Stomach (tissue), 9 donors: Measurements from ENCODE around the gene LGALS8. TPM values are rescaled to one million over a fixed set of nuclear protein-coding genes. Genes with fewer than 3 reads are reported as not detected.
A peak's percentile ranks its signal among the peaks of the same experiment; 100 is the strongest.

Experiments
- DNase-seq, 2 donors: peaks; one replicate each; pipeline versions ENCODE4 v3.0.0 to v3.0.0-alpha.2; 2013 to 2019
- H3K27ac ChIP-seq, 5 donors: fragments of 200-600 bp in 4 of 5; sonication (generic) in 4 of 5; one replicate each; pipeline ENCODE4 v1.5.1; 2013 to 2019; ENCODE audit warnings: mild to moderate bottlenecking in 1 of 5, moderate library complexity in 1 of 5
- H3K27me3 ChIP-seq, 3 donors: fragments of 200-600 bp; sonication (generic); one replicate each; pipeline ENCODE4 v1.5.1; 2017 to 2019; ENCODE audit warnings: mixed run types in 1 of 3
- H3K36me3 ChIP-seq, 4 donors: fragments of 200-600 bp; sonication (generic); 1 replicate in 3 of 4; 2 replicates in 1 of 4; pipeline ENCODE4 v1.5.1; 2016 to 2019
- H3K4me1 ChIP-seq, 4 donors: fragments of 200-600 bp; sonication (generic); one replicate each; pipeline ENCODE4 v1.5.1; 2016 to 2019
- H3K4me3 ChIP-seq, 4 donors: fragments of 200-600 bp; sonication (generic) in 3 of 4; one replicate each; pipeline ENCODE4 v1.5.1; 2016 to 2019; ENCODE audit warnings: mild to moderate bottlenecking in 1 of 4
- H3K9me3 ChIP-seq, 4 donors: fragments of 200-600 bp; sonication (generic); one replicate each; pipeline ENCODE4 v1.5.1; 2016 to 2019
- EP300 ChIP-seq: sonication (generic); formaldehyde crosslinking; IDR thresholded peaks from one replicate; pipeline ENCODE4 v1.6.1; 2017; ENCODE audit warnings: antibody characterized with exemption
- POLR2A ChIP-seq, 4 donors: fragments of 450-650 bp; IDR thresholded peaks; one replicate each; pipeline ENCODE4 v1.6.1; 2016; ENCODE audit warnings: antibody characterized with exemption in 4 of 4, control low read depth in 2 of 4, mild to moderate bottlenecking in 1 of 4, moderate library complexity in 1 of 4
- POLR2AphosphoS5 ChIP-seq, 3 donors: sonication (generic); formaldehyde crosslinking; IDR thresholded peaks; one replicate each; pipeline ENCODE4 v1.6.1; 2016; ENCODE audit warnings: antibody characterized with exemption in 3 of 3
- WGBS, 5 donors: extraction: QIAGEN DNeasy Blood & Tissue Kit in 3 of 5; methylation state at CpG; one replicate each; pipeline versions ENCODE4 v1.1.5 to v1.1.7; 2013 to 2018; 5-methylcytosine and 5-hydroxymethylcytosine counted together
- intact Hi-C: fragments of 100-400 bp; cut with DNase I; formaldehyde crosslinking; loops from one replicate; pipeline ENCODE4 v1.15.1; 2023; ENCODE audit warnings: low total_unique reads
- polyA plus RNA-seq, 3 donors: library from polyadenylated mRNA; stranded (reverse); fragments of 200-250 nt; gene quantifications; one replicate each; pipeline ENCODE4 v1.2.3, GENCODE V29; 2013
- total RNA-seq, 5 donors: library from RNA; depleted of rRNA; stranded (reverse); fragments of >200 nt; gene quantifications; one replicate each; pipeline versions ENCODE4 v1.1.0 to v1.2.3, GENCODE V29; 2014 to 2016
- TF ChIP-seq, protein P1 (sequence below), 7 experiments: fragments of 450-650 bp in 4 of 7; fragments of 200-600 bp in 3 of 7; sonication (generic) in 3 of 7; IDR thresholded peaks; one replicate each; pipeline ENCODE4 v1.5.1; 2016 to 2019; ENCODE audit warnings: antibody characterized with exemption in 7 of 7, control low read depth in 2 of 7, mild to moderate bottlenecking in 1 of 7
- donor health status: healthy with polysubstance abuse.
- donor health status: Bipolar disorder and iron deficiency.
- donor health status: healthy.

Gene LGALS8
- total and polyA plus RNA-seq, 8 donors = 17.9 to 142 (median 55.7) TPM

- Histone ChIP-seq H3K27ac (no peak overlapping the region), H3K4me3 (no peak overlapping the region), H3K9me3 (no peaks in the 10 kb centered on the region), H3K36me3 (no peaks in the 10 kb centered on the region), H3K4me1 (peaks cover 0 to 7% (median 3%) of the 10 kb centered on the region in 4 donors), H3K27me3 (no peaks in the 10 kb centered on the region)
- TF ChIP-seq POLR2A (IDR thresholded peaks at IDR 0.05) = no peak
- intact Hi-C loops = loop anchor here (5.0 kb wide), 1 partner anchor 379 kb away; no protein-coding TSS in a partner anchor
- WGBS, 5 donors = 54 to 69% (median 60%) methylated on average over 10 of the region's 10 CpGs
- no peak for DNase-seq
Observed at GRCh38 chr1:236491469-236492136, 32.2 kb upstream of the LGALS8 start.

DNA sequence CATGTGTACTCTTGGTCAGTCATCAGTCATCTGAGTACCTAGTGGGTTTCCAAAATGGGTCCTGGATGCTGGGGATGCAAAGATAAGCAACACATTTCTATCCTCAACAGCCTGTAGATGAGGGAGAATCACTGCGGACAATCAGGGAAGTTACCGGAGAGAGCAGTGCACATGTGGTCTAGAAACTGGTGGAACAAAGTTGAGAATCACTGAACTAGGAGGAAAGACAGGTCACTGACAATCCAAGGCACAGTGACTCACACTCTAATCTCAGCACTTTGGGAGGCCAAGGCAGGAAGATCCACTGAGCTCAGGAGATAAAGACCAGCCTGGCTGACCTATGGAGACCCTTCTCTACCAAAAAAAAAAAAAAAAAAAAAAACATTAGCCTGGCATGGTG lies 31.4 kb upstream of the LGALS8 start:
- no peak overlapping the region for H3K27ac ChIP-seq
- TF ChIP-seq POLR2A (IDR thresholded peaks at IDR 0.05) (no peak), POLR2AphosphoS5 (IDR thresholded peaks at IDR 0.05) (no peak), EP300 (no peak)
- TF ChIP-seq, protein P1, sequence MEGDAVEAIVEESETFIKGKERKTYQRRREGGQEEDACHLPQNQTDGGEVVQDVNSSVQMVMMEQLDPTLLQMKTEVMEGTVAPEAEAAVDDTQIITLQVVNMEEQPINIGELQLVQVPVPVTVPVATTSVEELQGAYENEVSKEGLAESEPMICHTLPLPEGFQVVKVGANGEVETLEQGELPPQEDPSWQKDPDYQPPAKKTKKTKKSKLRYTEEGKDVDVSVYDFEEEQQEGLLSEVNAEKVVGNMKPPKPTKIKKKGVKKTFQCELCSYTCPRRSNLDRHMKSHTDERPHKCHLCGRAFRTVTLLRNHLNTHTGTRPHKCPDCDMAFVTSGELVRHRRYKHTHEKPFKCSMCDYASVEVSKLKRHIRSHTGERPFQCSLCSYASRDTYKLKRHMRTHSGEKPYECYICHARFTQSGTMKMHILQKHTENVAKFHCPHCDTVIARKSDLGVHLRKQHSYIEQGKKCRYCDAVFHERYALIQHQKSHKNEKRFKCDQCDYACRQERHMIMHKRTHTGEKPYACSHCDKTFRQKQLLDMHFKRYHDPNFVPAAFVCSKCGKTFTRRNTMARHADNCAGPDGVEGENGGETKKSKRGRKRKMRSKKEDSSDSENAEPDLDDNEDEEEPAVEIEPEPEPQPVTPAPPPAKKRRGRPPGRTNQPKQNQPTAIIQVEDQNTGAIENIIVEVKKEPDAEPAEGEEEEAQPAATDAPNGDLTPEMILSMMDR (IDR thresholded peaks at IDR 0.05) = no peak
- intact Hi-C loops = loop anchor here (5.0 kb wide), 1 partner anchor 380 kb away; no protein-coding TSS in a partner anchor
- no peak overlapping the region for H3K4me3 ChIP-seq
- H3K27me3 ChIP-seq = no peaks in the 10 kb centered on the region
- WGBS, 5 donors = 89 to 100% (median 93%) methylated on average over 2 of the region's 2 CpGs
- H3K4me1 ChIP-seq = peaks cover 0 to 7% (median 3%) of the 10 kb centered on the region in 4 donors
- no peak for DNase-seq
- no peaks in the 10 kb centered on the region for H3K9me3 ChIP-seq
- no peaks in the 10 kb centered on the region for H3K36me3 ChIP-seq

- Histone ChIP-seq H3K4me1 (peaks cover 0 to 7% (median 3%) of the 10 kb centered on the region in 4 donors), H3K9me3 (no peaks in the 10 kb centered on the region), H3K27ac (no peak overlapping the region), H3K27me3 (no peaks in the 10 kb centered on the region), H3K36me3 (no peaks in the 10 kb centered on the region), H3K4me3 (no peak overlapping the region)
- intact Hi-C loops = loop anchor here (5.0 kb wide), 1 partner anchor 382 kb away; no protein-coding TSS in a partner anchor
- TF ChIP-seq, protein P1 (IDR thresholded peaks at IDR 0.05) = no peak
- TF ChIP-seq POLR2AphosphoS5 (IDR thresholded peaks at IDR 0.05) (no peak), POLR2A (IDR thresholded peaks at IDR 0.05) (no peak), EP300 (no peak)
- no peak for DNase-seq
- WGBS, 5 donors = 88 to 93% (median 91%) methylated on average over 11 of the region's 11 CpGs
Observed at GRCh38 chr1:236494082-236494481, 29.7 kb upstream of the LGALS8 start.

DNA sequence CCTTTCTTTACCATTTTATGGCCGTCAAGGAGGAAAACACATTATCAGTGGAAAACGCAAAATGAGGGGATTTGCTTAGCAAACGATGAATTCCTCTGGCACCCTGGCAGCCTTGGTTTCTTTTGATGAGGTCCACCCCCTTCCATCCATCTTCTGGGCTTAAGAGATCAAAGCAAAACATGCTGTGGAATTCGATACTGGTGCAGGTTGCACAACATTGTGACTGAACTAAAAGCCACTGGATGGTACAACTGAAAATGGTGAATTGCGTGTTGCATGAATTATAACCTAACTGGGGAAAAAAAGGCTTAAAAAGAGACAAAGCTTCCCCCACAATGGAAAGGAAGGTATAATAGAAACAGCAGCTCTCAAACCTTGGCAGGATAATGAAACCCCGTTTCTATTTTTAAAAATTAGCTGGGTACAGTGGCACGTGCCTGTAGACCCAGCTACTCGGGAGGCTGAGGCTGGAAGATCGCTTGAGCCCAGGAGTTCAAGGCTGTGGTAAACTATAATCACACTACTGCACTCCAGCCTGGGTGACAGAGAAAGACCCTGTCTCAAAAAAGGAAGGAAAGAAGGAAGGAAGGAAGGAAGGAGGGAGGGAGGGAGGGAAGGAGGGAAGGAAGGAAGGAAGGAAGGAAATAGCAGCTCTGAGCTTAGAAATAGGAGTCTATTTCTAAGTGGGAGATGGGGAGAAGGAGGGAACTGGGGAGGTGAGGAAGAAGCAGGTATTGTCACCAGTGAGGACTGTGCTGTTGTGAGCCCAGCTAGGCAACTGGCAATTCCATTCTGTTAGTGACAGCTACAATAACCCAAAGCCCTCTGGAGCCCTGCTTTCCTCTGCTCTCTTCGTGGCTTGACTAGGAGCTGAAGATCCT lies 29.0 kb upstream of the LGALS8 start:
- intact Hi-C loops = loop anchor here (5.0 kb wide), 1 partner anchor 383 kb away; no protein-coding TSS in a partner anchor
- no peak overlapping the region for H3K4me3 ChIP-seq
- DNase-seq = peak in 1 of 2 donors; percentile 39
- H3K9me3 ChIP-seq = no peaks in the 10 kb centered on the region
- WGBS, 5 donors = 41 to 59% (median 53%) methylated on average over 10 of the region's 10 CpGs
- H3K27ac ChIP-seq = no peak overlapping the region
- no peaks in the 10 kb centered on the region for H3K27me3 ChIP-seq
- no peak for TF ChIP-seq POLR2AphosphoS5 (IDR thresholded peaks at IDR 0.05)
- TF ChIP-seq, protein P1 (IDR thresholded peaks at IDR 0.05) = no peak
- TF ChIP-seq POLR2A (IDR thresholded peaks at IDR 0.05) = no peak
- TF ChIP-seq EP300 = no peak
- peaks cover 0 to 6% (median 3%) of the 10 kb centered on the region in 4 donors for H3K4me1 ChIP-seq
- no peaks in the 10 kb centered on the region for H3K36me3 ChIP-seq
